HG03064 (cell line): ENCODE results near the gene MRGPRD.

Experiments
- ATAC-seq: cut with Tn5 transposase; IDR thresholded peaks from one replicate; pipeline ENCODE4 v1.9.1; 2021; ENCODE audit warnings: low read depth; ENCODE audit not compliant: unreplicated experiment

The MRGPRD gene

DNA sequence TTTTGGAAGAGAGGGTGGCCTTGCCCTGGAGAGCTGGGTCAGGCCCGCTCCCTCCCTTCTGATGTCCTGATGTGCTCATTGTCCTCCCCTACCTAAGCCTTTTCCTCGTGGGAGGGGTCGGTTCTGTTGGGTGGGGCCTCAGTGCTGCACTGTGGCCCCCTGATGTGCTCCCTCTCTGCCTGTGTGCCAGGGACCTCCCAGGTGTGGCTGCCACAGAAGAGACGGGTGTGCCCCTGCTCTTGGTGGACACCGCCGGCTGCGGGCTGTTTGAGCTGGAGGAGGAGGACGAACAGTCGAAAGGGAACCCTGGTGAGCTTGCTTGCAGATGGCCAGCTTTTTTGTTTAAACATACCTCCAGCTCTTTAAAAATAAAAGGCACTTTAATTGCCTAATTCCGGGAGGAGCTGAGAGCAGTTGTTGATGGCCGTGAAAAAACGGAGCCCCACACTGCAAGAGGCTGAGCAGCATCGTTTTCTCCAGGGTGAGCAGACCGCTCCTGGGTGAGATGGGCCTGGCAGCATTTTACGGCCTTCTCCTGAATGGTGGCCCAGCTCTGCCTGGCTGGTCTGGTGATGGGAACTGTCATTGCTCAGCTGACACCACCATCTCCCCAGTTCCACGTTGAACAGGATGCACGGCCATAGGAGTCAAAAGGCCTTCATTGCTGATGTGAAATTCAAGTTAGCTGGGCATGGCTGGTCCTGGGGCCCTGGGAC, 47.0 kb downstream of the MRGPRD start:
- ATAC-seq = no peak

DNA sequence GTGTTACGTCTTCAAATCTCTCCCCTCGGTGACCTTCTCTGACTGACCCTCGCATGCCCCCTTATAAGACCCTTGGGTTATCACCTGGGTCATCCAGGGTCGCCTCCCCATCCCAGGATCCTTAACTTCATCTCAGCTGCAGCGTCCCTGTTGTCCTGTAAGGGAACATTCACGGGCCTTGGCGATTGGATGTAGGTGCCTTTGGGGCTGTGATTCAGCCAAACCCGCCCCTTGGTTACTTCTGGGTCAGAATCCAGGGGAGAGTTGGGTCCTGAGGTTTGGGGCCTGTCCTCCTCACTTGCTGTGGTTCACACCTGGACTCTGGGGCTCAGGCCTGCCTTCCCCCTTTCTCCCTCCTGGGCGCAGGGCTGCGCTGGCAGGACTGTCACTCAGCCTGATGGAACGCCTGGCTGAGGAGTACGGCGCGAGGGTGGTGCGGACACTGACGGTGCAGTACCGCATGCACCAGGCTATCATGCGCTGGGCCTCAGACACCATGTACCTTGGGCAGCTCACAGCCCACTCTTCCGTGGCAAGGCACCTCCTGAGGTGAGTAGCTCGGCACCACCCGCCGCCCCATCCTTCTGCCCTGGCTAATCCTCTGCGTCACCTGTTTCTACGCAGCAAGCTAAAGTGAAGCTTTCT, 47.7 kb downstream of the MRGPRD start:
- no peak for ATAC-seq

DNA sequence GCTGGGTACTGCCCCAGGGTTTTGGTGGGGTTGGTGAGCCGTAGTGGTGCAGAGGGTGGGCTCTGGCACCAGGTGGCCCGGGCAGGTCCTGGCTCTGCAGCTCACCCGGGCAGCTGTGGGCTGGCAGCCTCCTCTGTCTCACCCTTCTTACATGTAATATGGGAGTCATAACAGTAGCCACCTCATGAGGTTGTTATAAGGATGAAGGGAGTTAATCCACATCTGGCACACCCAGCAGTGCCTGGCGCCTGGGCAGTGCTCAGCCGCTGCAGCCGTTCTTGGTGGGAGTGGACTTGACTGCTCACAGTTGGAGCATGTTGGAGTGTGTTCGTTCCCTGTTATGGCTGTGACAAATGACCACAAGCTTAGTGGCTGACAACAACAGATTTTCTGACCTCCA, 48.4 kb downstream of the MRGPRD start:
- ATAC-seq = no peak

DNA sequence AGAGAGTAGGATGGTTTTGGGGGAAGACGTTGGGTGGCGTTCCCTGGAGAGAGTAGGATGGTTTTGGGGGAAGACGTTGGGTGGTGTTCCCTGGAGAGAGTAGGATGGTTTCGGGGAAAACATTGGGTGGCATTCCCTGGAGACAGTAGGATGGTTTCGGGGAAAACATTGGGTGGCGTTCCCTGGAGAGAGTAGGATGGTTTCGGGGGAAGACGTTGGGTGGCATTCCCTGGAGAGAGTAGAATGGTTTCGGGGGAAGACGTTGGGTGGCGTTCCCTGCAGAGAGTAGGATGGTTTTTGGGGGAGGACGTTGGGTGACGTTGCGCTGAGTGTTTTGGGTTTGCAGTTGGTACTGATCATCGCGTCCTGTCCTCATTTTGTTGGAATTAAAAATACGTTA, 48.9 kb downstream of the MRGPRD start:
- no peak for ATAC-seq

DNA sequence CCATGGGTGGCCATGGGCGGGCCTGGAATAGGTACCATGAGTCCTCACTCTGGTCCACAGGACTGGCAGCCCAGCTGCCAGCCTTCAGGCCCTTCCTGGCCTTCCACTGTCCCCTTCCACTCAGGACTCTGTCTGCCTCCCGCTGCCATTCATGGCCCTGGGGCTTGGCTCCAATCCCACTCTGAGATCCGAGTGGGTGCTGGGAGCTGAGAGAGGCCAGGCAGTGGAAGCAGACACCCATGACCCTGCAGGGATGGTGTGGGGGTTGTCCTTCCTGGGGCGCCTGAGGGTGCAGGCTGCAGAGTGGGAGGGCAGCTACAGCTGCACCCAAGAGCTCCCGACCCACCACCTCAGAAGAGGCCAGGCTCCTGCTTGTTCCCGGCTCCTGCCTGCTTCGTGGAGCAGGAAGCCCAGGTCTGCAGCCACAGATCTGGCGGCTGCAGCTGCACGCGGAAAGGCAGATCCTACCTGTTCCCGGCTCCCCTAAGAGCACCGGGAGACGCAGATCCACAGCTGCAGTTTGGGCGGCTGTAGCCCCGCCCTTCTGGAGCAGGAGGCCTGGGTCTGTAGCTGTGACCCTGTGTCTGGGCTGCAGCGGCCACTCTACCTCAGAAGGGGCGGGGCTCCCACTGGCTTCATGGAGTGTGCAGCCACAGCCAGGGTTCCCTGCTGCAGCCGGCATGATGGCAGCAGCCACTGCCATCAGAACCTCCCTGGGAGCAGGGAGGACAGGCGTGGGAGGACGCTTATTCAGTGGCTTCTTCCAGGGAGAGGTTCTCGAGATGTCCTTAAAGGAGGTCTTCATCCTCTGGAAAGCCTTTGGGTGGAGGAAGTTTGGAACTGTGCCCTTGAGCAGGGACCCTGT, 49.6 kb downstream of the MRGPRD start:
- no peak for ATAC-seq
